ENCODE results near the gene DRAXIN.

DRAXIN gene

GRCh38 chr1:11703357-11704193 is 12.1 kb downstream of the DRAXIN start:
- no peaks in the 10 kb centered on the region for H3K27me3 ChIP-seq (ENCODE audit: insufficient read depth, poor library complexity, severe bottlenecking)
- TF ChIP-seq, protein P1, sequence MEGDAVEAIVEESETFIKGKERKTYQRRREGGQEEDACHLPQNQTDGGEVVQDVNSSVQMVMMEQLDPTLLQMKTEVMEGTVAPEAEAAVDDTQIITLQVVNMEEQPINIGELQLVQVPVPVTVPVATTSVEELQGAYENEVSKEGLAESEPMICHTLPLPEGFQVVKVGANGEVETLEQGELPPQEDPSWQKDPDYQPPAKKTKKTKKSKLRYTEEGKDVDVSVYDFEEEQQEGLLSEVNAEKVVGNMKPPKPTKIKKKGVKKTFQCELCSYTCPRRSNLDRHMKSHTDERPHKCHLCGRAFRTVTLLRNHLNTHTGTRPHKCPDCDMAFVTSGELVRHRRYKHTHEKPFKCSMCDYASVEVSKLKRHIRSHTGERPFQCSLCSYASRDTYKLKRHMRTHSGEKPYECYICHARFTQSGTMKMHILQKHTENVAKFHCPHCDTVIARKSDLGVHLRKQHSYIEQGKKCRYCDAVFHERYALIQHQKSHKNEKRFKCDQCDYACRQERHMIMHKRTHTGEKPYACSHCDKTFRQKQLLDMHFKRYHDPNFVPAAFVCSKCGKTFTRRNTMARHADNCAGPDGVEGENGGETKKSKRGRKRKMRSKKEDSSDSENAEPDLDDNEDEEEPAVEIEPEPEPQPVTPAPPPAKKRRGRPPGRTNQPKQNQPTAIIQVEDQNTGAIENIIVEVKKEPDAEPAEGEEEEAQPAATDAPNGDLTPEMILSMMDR (IDR thresholded peaks at IDR 0.05; ENCODE audit: insufficient read depth, low read length), result no peak
- TF ChIP-seq POLR2AphosphoS5 (IDR thresholded peaks at IDR 0.05; ENCODE audit: low read depth), result no peak
- no peak for TF ChIP-seq REST (IDR thresholded peaks at IDR 0.05; ENCODE audit: insufficient replicate concordance, low read depth)
- TF ChIP-seq GABPA (IDR thresholded peaks at IDR 0.05; ENCODE audit: low read depth), result no peak
- TF ChIP-seq SPI1 (IDR thresholded peaks at IDR 0.05; ENCODE audit: borderline replicate concordance, low read depth), result no peak
- DNase-seq (ENCODE audit: low read depth in 1 of 2, low spot score in 1 of 2), result no peak

DNA sequence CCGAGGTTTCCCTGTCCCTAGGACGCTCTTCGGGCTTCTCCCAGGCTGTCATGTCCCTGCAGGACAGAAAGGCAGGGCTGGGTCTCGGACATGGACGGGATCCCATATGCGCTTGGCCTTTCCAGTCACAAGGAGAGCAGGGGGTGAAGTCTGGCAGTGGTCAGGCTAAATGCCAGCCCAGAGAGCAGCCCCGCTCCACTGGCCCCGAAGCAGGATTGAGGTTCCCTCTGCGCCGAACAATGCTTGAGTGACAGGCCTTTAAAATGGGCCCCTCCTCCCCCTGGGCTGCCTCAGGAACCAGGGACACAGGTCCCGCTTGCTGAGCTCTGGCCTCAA is 12.7 kb downstream of the DRAXIN start:
- H3K27me3 ChIP-seq (ENCODE audit: insufficient read depth, poor library complexity, severe bottlenecking), result no peaks in the 10 kb centered on the region
- no peak overlapping the region for H3K4me3 ChIP-seq (replicated peaks; ENCODE audit: insufficient read depth, low read length)
- H3K27ac ChIP-seq (replicated peaks), result no peak overlapping the region
- no peak for TF ChIP-seq SPI1 (IDR thresholded peaks at IDR 0.05; ENCODE audit: borderline replicate concordance, low read depth)
- TF ChIP-seq, protein P1 (IDR thresholded peaks at IDR 0.05; ENCODE audit: insufficient read depth, low read length), result no peak
- TF ChIP-seq GABPA (IDR thresholded peaks at IDR 0.05; ENCODE audit: low read depth), result no peak
- no peak for TF ChIP-seq REST (IDR thresholded peaks at IDR 0.05; ENCODE audit: insufficient replicate concordance, low read depth)
- no peak for TF ChIP-seq POLR2AphosphoS5 (IDR thresholded peaks at IDR 0.05; ENCODE audit: low read depth)
- DNase-seq (ENCODE audit: low read depth in 1 of 2, low spot score in 1 of 2), result no peak

More at GRCh38 chr1:11703357-11704193, 12.1 kb downstream of the DRAXIN start:
- H3K27ac ChIP-seq (replicated peaks), result no peak overlapping the region
- no peak overlapping the region for H3K4me3 ChIP-seq (replicated peaks; ENCODE audit: insufficient read depth, low read length)

DNA sequence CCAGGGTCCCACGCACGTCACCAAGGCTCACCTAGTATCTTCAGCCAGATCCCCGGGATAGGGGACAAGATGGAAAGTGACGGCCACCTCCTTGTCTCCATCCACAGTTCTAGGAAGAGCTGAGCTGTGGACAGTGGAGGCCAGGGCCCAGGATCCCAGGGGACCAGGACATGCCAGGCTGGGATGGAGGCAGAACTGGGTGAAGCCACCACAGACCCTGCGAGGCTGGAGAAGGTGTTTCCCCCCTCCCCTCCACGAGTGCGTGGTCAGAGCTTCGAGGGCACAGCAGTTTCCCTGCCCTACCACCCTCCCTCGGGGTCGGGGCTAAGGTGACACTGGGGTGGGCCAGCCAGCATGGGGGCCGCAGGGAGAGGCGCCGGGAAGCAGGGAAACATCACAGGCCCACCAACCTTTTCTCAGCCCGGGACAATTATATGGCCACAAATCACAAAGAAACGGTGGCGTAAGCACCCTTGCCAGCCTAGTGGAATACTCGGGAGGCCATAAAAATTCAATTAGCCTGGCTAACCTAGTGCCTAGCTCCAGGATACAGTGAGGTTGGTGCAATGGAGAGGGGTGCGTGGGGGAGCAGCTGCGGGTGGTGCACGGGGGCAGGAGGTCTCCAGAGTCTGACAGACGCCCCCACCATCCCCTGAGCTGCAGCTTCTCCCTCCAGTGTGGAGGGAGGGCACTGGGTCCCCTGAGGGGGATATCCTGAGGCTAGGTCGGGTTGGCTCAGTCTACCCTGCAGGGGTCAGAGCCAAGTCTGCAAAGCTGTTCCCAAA is 13.4 kb downstream of the DRAXIN start:
- Histone ChIP-seq H3K27ac (replicated peaks) (no peak overlapping the region), H3K4me3 (replicated peaks; ENCODE audit: insufficient read depth, low read length) (no peak overlapping the region), H3K27me3 (ENCODE audit: insufficient read depth, poor library complexity, severe bottlenecking) (no peaks in the 10 kb centered on the region)
- no peak for DNase-seq (ENCODE audit: low read depth in 1 of 2, low spot score in 1 of 2)
- no peak for TF ChIP-seq REST (IDR thresholded peaks at IDR 0.05; ENCODE audit: insufficient replicate concordance, low read depth)
- TF ChIP-seq, protein P1 (IDR thresholded peaks at IDR 0.05; ENCODE audit: insufficient read depth, low read length), result no peak
- no peak for TF ChIP-seq GABPA (IDR thresholded peaks at IDR 0.05; ENCODE audit: low read depth)
- TF ChIP-seq POLR2AphosphoS5 (IDR thresholded peaks at IDR 0.05; ENCODE audit: low read depth), result no peak
- no peak for TF ChIP-seq SPI1 (IDR thresholded peaks at IDR 0.05; ENCODE audit: borderline replicate concordance, low read depth)
